PC-3 (cell line): ENCODE data around the gene CASZ1.

Experiments used
- CTCF ChIP-seq: fragments of 300-600 bp; sonication (generic); conservative IDR thresholded peaks from 2 replicates; pipeline ENCODE4 v1.5.1; 2017; ENCODE audit warnings: antibody characterized with exemption, low read depth, mild to moderate bottlenecking, low read length
- EZH2 ChIP-seq: fragments of 300-600 bp; sonication (generic); IDR thresholded peaks from one replicate; pipeline ENCODE4 v1.6.1; 2017; ENCODE audit warnings: antibody characterized with exemption, mild to moderate bottlenecking, low read length; ENCODE audit not compliant: unreplicated experiment

GRCh38 chr1:10765734-10766478 is 30.5 kb downstream of the CASZ1 start:
- no peak for TF ChIP-seq EZH2
- TF ChIP-seq CTCF, result no peak
